ENCODE data around the gene SGMS1. TPM values are rescaled to one million over a fixed set of nuclear protein-coding genes. Genes with fewer than 3 reads are reported as not detected.
"Not testable (repeated sequence)": the region's sequence is repeated elsewhere in the genome, so short reads cannot be mapped to it uniquely, and the experiment has no call there.

The SGMS1 gene
- total RNA-seq, 2 experiments from 2014 or later: 9.8 to 11.3 TPM

DNA sequence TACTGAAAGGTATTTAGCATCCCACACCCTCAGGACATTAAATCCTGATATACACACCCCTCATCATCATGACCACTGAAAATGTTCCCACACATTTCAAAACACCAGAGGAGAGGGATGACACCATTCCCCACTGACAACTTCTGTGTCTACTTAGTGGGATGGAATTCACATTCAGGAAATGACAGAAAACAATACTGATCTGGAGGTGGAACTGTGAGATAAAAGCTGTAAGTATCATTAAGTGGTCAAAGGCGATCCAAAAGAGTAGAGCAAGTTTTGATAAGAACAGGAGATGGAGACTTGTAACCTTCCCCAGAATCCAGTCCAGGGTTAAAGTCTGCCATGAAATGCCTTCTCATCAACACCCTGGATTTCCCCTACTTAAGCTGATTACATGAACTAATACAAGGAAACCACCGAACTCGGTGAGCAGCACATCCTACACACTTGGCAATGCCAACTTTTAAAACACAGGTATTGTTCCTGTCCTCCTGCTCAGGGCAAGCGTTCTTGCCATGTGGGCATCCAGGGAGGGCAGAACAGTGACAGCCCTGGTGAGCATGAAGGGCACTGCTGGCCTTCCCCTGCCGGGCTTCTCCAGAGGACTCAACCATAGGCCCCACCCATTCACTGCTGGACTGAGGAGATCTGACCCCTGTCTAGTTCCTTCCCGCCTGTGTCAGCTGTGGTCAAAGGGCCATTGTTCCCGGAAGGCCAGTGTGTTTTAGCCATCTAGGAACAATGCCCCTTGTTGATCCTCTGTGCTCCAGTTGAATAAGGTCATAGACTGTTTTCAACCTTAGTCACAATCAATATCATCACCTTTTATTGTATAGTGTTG, 85.0 kb downstream of the SGMS1 start:
- H3K27ac Mint-ChIP-seq: peak overlapping the region; percentile 87
- H3K36me3 Mint-ChIP-seq: peaks cover 12% of the 10 kb centered on the region
- H3K27me3 Mint-ChIP-seq: no peaks in the 10 kb centered on the region
- H3K4me3 Mint-ChIP-seq: no peak overlapping the region
- no peak for DNase-seq
- peaks cover 6% of the 10 kb centered on the region for H3K9me3 Mint-ChIP-seq
- peaks cover 73% of the 10 kb centered on the region for H3K4me1 Mint-ChIP-seq

DNA sequence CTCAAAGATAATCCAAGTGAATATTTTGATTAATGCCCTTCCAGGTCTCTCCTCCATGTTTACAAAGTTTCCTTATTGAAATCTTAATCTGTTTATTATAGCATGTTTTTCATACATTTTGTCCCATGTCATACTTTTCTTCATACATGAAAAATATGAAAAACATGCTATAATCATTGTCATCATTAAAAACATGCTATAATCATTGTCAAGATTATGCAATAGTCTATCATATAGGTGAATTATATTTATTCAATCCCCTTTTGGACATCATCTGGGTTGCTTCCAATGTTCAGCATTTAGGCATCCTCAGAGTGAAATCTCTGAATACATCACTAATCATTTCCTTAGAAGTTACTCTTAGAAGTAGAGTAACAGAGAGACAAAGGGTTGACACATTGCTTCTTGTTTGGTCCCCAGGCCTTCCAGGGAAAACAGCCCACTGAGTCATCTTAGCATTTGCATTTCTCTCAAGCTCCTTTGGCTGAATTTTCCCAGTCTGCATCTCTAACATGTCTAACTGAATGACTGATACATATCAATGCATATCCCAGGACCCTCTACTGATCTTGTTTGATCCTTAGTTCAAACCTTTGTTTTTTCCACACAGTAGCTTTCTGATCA, 87.0 kb downstream of the SGMS1 start:
- Mint-ChIP-seq H3K27ac (no peak overlapping the region), H3K36me3 (peaks cover 9% of the 10 kb centered on the region), H3K4me1 (peaks cover 58% of the 10 kb centered on the region), H3K27me3 (no peaks in the 10 kb centered on the region), H3K4me3 (no peak overlapping the region), H3K9me3 (peaks cover 6% of the 10 kb centered on the region)
- DNase-seq: no peak

DNA sequence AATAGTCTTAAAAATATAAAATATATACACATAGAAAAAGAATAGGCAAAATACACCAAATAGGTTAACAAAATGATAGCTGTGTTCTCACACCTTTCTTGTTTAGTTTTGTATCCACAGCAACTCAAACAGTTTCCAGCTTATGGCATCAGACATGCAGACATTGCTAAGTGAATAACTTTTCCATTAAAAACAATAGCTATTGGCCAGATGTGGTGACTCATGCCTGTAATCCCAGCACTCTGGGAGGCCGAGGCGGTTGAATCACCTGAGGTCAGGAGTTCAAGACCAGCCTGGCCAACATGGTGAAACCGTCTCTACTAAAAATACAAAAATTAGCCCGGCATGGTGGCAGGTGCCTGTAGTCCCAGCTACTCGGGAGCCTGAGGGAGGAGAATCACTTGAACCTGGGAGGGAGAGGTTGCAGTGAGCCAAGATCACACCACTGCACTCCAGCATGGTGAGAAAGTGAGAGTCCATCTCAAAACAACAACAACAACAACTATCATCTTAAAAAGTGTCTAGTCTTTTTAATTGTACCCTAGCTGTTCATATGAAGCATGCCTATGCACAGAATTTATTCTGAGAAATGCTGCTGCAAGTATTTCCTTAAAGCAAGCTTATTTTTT, 88.9 kb downstream of the SGMS1 start:
- H3K36me3 Mint-ChIP-seq, DNase-seq, H3K27ac Mint-ChIP-seq, H3K4me3 Mint-ChIP-seq, H3K27me3 Mint-ChIP-seq, H3K9me3 Mint-ChIP-seq: not testable (repeated sequence)
- peaks cover 39% of the 10 kb centered on the region for H3K4me1 Mint-ChIP-seq

DNA sequence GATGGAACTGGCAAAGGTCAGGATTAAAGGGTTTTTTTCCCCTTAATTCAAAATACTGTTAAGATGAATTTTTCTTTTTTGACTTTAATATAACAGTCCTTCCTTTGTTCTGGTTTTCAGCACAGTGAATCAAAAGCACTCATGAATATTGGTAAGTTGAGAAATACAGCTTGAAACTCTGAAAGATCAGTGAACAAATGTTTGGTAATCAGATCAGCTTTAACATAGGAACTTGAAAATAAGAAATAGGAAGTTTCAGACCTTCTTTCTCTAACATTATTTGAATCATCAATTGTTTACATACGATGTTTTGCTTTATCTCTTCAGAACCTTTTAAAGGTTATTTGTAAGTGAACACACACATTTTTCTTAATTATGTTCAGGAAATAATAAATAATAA, 90.5 kb downstream of the SGMS1 start:
- no peak for DNase-seq
- H3K4me1 Mint-ChIP-seq: peaks cover 26% of the 10 kb centered on the region

DNA sequence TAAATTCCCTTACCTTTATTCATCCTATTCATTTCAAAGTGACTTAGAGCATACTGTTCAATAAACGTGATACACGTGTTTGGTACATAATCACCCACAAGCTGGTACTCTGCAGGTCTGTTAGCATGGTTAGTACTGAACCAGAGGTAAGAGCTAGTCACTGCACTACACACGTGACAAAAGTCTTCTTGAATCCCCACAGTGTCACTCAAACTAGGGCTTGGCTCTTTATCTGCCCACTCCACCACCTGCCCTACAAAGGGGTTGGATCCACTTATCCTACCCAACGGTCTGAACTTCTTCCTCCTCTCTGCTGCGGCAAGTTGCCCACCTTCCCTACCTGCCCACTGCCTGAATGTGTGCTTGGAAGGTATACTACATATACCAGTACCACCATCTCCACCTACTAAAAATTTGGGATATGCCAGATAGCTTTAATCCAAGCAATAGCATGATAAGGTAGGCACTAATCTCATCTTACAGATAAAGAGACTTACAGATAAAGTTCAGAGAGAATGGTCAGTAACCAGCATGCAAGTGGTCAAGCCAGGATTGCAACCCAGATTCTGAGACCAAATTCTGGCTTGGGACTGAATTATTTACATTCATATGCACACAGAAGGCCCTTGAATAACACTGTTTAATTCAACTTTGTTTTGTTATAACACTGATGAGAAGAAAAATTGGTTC, 92.2 kb downstream of the SGMS1 start:
- DNase-seq: no peak
- Mint-ChIP-seq H3K36me3 (peaks cover 2% of the 10 kb centered on the region), H3K27me3 (no peaks in the 10 kb centered on the region), H3K4me3 (no peak overlapping the region), H3K27ac (no peak overlapping the region), H3K9me3 (peaks cover 2% of the 10 kb centered on the region), H3K4me1 (peaks cover 22% of the 10 kb centered on the region)

More for the DNA sequence above, 90.5 kb downstream of the SGMS1 start:
- no peak overlapping the region for H3K27ac Mint-ChIP-seq
- H3K9me3 Mint-ChIP-seq: peaks cover 2% of the 10 kb centered on the region
- no peaks in the 10 kb centered on the region for H3K36me3 Mint-ChIP-seq
- H3K4me3 Mint-ChIP-seq: no peak overlapping the region
- no peaks in the 10 kb centered on the region for H3K27me3 Mint-ChIP-seq

DNA sequence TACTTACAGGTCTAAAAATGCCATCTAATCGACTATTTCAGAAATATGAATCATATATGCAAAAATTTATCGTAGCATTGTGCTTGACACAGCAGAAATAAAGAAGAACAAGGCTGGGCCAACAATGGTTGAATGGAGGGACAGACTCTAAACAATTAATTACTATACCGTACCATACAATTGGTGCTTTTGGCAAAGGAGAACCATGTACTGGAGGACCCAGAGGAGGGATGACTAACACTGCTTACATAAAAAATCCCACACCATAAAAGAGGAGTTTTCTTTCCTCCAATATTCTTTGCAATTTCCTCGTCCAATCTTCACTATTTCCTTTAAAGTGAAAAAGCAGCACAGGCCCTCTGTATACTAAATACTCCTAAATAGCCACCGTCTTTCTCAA, 94.1 kb downstream of the SGMS1 start:
- Mint-ChIP-seq H3K36me3 (peaks cover 17% of the 10 kb centered on the region), H3K9me3 (no peaks in the 10 kb centered on the region), H3K27me3 (no peaks in the 10 kb centered on the region), H3K4me1 (peaks cover 22% of the 10 kb centered on the region), H3K4me3 (no peak overlapping the region), H3K27ac (no peak overlapping the region)
- no peak for DNase-seq

DNA sequence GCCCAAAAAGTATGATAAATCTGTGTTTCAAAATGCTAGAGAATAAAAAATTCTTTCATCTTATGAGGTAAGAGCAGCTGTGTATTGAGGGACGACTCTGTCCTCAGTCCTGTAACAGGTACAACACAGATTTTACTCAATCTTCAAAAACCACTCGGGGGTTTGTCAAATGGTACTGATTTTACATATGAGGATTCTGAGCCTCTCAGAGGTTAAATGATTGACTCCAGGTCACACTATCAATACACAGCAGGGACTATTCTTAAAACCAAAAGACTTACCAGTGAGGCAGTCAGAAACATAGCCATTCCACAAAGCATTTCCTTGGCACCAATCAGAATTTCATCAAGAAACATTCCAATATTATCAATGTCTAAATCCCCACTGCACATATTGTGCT, 95.5 kb downstream of the SGMS1 start:
- no peak overlapping the region for H3K4me3 Mint-ChIP-seq
- H3K9me3 Mint-ChIP-seq: no peaks in the 10 kb centered on the region
- H3K27ac Mint-ChIP-seq: no peak overlapping the region
- no peak for DNase-seq
- H3K27me3 Mint-ChIP-seq: no peaks in the 10 kb centered on the region
- peaks cover 19% of the 10 kb centered on the region for H3K4me1 Mint-ChIP-seq
- H3K36me3 Mint-ChIP-seq: peaks cover 17% of the 10 kb centered on the region

DNA sequence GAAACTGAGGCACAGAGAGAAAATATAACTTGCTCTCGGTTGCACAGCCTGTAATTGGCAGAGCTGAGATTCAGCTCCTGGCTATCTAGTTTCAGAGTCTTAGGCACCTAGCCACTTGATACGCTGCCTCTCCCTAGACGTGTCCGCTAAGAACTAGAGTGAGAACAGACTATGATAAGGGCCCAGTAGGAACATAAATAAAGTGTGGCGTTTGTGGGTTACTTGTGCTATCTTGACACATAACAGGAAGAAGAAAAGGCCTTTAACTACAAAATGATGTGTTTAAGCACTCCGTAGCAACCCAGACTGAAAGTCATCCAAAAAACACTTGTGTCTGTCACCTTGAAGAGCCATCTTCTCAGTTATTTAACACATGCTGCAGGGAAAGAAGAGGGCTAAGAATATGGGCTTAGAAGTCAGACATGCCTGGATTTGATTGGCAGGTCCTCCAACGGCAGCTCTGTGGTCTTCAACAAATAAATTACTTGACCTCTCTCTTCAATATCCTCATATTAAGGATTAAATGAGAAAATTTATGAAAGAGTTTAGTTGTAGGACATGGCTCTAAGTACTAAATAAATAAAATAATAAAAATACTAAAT, 96.2 kb downstream of the SGMS1 start:
- Mint-ChIP-seq H3K27me3 (no peaks in the 10 kb centered on the region), H3K27ac (no peak overlapping the region), H3K9me3 (no peaks in the 10 kb centered on the region), H3K36me3 (peaks cover 19% of the 10 kb centered on the region), H3K4me1 (peaks cover 23% of the 10 kb centered on the region), H3K4me3 (no peak overlapping the region)
- no peak for DNase-seq

DNA sequence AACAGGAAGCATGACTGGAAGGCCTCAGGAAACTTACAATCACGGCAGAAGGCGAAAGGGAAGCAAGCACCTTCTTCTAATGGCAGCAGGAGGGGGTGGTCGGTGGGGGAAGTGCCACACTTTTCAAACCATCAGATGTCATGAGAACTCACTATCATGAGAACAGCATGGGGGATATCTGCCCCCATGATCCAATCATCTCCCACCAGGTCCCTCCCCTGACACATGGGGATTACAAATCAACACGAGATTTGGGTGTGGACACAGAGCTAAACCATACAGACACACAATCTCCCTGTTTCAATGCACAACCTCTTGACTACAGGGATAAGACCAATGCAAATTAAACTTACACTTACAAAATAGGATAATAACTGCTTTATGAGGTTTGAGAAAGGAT, 97.6 kb downstream of the SGMS1 start:
- Mint-ChIP-seq H3K36me3 (peaks cover 19% of the 10 kb centered on the region), H3K4me1 (peaks cover 27% of the 10 kb centered on the region), H3K9me3 (no peaks in the 10 kb centered on the region), H3K27ac (no peak overlapping the region), H3K4me3 (no peak overlapping the region), H3K27me3 (no peaks in the 10 kb centered on the region)
- DNase-seq: no peak

DNA sequence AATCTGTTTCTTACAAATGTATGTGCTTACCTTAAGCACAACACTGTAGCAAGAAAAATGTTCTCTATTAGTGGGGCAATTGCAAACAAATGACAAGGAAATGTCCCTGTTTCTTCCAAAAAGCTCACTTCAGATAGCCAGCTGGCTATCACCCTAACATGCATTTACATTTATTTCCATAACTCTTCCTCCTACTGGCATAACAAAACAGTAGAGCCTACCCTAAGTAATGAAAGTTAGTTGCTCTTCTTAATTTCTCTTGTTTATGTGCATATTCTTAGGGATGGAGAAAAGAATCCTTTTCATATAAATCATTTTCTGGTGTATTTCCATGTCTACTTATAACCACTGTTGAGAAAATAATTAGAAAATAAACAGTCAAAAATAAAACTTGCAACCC, 100.4 kb downstream of the SGMS1 start:
- Mint-ChIP-seq H3K36me3 (peaks cover 23% of the 10 kb centered on the region), H3K9me3 (no peaks in the 10 kb centered on the region), H3K4me1 (peaks cover 25% of the 10 kb centered on the region), H3K27ac (no peak overlapping the region), H3K27me3 (no peaks in the 10 kb centered on the region), H3K4me3 (no peak overlapping the region)
- DNase-seq: no peak

DNA sequence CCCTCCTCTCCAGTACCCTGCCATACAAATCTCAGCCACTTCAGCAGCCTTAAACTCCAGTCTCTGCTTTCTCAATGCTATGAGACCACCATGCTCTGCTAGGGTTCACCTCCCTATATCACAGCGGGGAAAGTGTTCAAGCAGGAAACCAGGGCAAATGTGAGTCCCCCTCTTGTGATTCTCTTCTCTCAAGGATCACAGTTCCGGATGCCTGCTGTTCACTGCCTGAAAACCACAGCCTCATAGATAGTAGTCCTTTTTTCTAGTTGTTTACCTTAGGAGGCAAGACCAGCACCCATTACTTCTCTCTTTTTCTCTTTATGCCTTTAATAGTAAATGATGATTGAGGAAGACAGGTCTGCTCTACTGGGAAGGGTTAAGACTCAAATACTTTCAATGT, 100.8 kb downstream of the SGMS1 start:
- Mint-ChIP-seq H3K27ac (peak overlapping the region; percentile 13), H3K27me3 (no peaks in the 10 kb centered on the region), H3K36me3 (peaks cover 23% of the 10 kb centered on the region), H3K4me3 (no peak overlapping the region), H3K4me1 (peaks cover 22% of the 10 kb centered on the region), H3K9me3 (no peaks in the 10 kb centered on the region)
- DNase-seq: no peak

DNA sequence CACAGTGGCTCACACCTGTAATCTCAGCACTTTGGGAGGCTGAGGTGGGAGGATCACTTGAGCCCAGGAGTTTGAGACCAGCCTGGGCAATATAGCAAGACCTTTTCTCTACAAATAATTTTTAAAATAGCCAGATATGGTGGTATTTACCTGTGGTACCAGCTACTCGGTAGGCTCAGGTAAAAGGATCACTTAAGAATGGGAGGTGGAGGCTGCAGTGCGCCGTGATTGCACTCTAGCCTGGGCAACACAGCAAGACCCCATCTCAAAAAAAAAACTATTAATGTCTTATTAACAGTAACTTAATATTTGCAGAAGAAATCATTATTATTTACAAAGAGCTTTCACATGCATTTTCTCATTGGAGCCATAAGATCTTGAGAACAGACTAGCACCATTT, 103.6 kb downstream of the SGMS1 start:
- H3K27me3 Mint-ChIP-seq: no peaks in the 10 kb centered on the region
- peaks cover 9% of the 10 kb centered on the region for H3K36me3 Mint-ChIP-seq
- DNase-seq: no peak
- H3K4me1 Mint-ChIP-seq: peaks cover 16% of the 10 kb centered on the region
- H3K4me3 Mint-ChIP-seq: no peak overlapping the region
- H3K9me3 Mint-ChIP-seq: no peaks in the 10 kb centered on the region
- no peak overlapping the region for H3K27ac Mint-ChIP-seq

DNA sequence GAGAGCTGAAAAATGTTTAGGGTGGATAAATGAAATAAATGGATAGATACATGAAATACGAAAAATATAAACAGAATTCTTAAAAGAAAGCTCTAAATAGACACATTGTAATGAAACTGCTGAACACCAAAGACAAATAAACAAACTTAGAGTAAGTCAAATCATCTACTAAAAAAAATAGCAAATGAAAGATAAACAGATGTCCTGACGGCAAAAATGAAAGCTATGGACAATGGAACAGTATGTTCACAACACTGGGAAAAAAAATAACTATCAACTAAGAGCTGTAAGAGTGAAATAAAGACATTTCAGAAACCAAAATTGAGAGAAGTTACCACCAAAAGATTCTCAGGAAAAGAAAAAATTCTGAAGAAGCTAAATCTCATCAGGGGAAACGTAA, 106.1 kb downstream of the SGMS1 start:
- H3K4me1 Mint-ChIP-seq: peaks cover 17% of the 10 kb centered on the region
- H3K4me3 Mint-ChIP-seq: no peak overlapping the region
- H3K9me3 Mint-ChIP-seq: no peaks in the 10 kb centered on the region
- no peaks in the 10 kb centered on the region for H3K27me3 Mint-ChIP-seq
- no peak overlapping the region for H3K27ac Mint-ChIP-seq
- no peak for DNase-seq
- peaks cover 7% of the 10 kb centered on the region for H3K36me3 Mint-ChIP-seq

DNA sequence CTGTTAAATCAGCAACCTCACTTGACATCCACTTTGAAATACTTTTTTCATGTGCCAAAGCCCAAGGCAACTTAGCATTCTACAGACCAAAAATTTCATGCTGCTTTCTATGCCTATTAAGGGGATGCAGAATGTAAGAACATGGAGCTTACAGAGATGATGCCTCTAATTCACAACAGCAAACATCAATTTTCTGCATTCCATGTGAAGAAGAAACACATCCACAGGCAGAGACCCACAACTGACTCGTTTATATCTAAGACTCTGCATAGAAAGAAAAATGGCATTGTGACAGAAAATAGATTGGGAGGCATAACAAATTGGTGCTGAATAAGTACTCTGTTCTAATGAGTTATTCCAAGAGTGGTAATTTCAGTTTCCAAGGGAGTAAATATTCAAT, 107.6 kb downstream of the SGMS1 start:
- no peak overlapping the region for H3K4me3 Mint-ChIP-seq
- no peaks in the 10 kb centered on the region for H3K27me3 Mint-ChIP-seq

DNA sequence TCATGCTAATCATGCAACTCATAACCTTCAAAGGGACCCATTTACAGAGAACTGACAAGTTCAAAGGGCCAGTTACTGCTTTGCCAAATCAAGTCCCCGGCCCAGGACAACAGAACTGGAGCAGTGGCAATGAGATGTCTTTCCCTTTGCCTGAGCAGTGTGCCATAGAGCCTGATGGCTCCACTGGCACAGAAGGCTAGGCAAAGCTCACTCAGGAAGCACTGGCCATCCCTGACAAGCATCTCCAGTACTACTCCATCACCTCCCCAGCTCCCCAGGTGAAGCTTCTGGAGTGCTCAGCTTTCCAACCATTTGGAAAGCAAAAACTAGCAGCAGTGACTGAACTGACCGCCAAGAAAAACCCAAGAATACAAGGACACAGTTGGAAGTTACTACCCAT, 108.3 kb downstream of the SGMS1 start:
- Mint-ChIP-seq H3K27ac (no peak overlapping the region), H3K4me1 (peaks cover 33% of the 10 kb centered on the region), H3K27me3 (no peaks in the 10 kb centered on the region), H3K9me3 (no peaks in the 10 kb centered on the region), H3K36me3 (peaks cover 15% of the 10 kb centered on the region), H3K4me3 (no peak overlapping the region)
- no peak for DNase-seq

More for the DNA sequence above, 107.6 kb downstream of the SGMS1 start:
- no peaks in the 10 kb centered on the region for H3K9me3 Mint-ChIP-seq
- no peak for DNase-seq
- peaks cover 12% of the 10 kb centered on the region for H3K36me3 Mint-ChIP-seq
- H3K27ac Mint-ChIP-seq: no peak overlapping the region
- peaks cover 29% of the 10 kb centered on the region for H3K4me1 Mint-ChIP-seq
